Tibial nerve (tissue), 4 donors: ENCODE results near the gene CASTOR1. TPM values are rescaled to one million over a fixed set of nuclear protein-coding genes. Genes with fewer than 3 reads are reported as not detected.

ENCODE experiments used
- DNase-seq, 2 donors: peaks; one replicate each; pipeline ENCODE4 v3.0.0-alpha.2; 2019; ENCODE audit warnings: low spot score in 2 of 2
- H3K27ac ChIP-seq, 4 donors: fragments of 200-600 bp; sonication (generic) in 3 of 4; one replicate each; pipeline ENCODE4 v1.5.1; 2017 to 2019; ENCODE audit warnings: mild to moderate bottlenecking in 1 of 4
- H3K27me3 ChIP-seq, 2 donors: fragments of 200-600 bp; sonication (generic) in 1 of 2; one replicate each; pipeline versions ENCODE4 v1.5.1 to v1.6.0; 2017 to 2019
- H3K36me3 ChIP-seq, 3 donors: fragments of 200-600 bp; sonication (generic); one replicate each; pipeline ENCODE4 v1.5.1; 2018 to 2019
- H3K4me1 ChIP-seq, 4 donors: fragments of 200-600 bp; sonication (generic) in 3 of 4; one replicate each; pipeline ENCODE4 v1.5.1; 2017 to 2019
- H3K4me3 ChIP-seq, 4 donors: fragments of 200-600 bp; sonication (generic) in 3 of 4; one replicate each; pipeline ENCODE4 v1.5.1; 2017 to 2019; ENCODE audit warnings: mild to moderate bottlenecking in 1 of 4, moderate library complexity in 1 of 4
- H3K9me3 ChIP-seq, 4 donors: fragments of 200-600 bp; sonication (generic) in 3 of 4; one replicate each; pipeline ENCODE4 v1.5.1; 2017 to 2019
- EP300 ChIP-seq, 2 donors: sonication (generic); formaldehyde crosslinking; IDR thresholded peaks; one replicate each; pipeline ENCODE4 v1.6.1; 2017; ENCODE audit warnings: antibody characterized with exemption in 2 of 2, mild to moderate bottlenecking in 1 of 2
- POLR2A ChIP-seq, 2 donors: fragments of 450-650 bp; IDR thresholded peaks; one replicate each; pipeline ENCODE4 v1.6.1; 2017; ENCODE audit warnings: antibody characterized with exemption in 2 of 2, mild to moderate bottlenecking in 2 of 2, moderate library complexity in 2 of 2
- WGBS, 2 donors: methylation state at CpG; one replicate each; pipeline ENCODE4 v1.1.5; 2018; 5-methylcytosine and 5-hydroxymethylcytosine counted together
- total RNA-seq, 4 donors: library from RNA; depleted of rRNA; stranded (reverse); fragments of >200 nt; gene quantifications; one replicate each; pipeline ENCODE4 v1.1.0, GENCODE V29; 2016
- TF ChIP-seq, protein P1 (sequence below), 5 experiments: fragments of 200-600 bp in 3 of 5; fragments of 450-650 bp in 2 of 5; sonication (generic) in 3 of 5; IDR thresholded peaks; one replicate each; pipeline ENCODE4 v1.5.1; 2016 to 2019; ENCODE audit warnings: antibody characterized with exemption in 5 of 5, mild to moderate bottlenecking in 3 of 5, moderate library complexity in 2 of 5

Gene CASTOR1
- total RNA-seq, 4 donors from 2014 or later, result 38.7 to 57.9 (median 45.3) TPM

DNA sequence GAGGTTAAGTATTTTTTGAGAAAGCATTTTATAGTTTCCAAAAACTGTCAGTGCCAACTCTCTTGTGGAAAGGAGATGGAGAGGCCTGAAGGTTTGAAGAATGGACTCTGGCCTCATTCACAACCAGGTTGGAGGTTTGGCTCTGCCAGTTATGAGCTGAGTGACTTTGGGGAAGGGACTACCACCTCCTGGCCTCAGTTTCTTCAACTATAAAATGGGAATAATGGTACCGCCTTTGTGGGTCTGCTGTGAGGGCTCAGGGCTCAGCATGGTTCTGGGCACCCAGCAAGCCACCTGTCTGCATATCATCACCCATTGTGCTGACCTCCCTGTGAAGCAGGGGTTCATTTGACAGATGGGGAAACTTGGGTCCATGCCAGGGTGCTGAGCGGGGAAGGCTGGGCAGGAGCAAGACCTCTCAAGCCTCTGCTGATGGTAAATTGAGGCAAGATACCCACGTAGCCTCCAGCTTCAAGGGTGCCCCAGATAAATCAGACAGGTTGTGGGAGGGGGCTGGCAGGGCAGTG lies 39.2 kb downstream of the CASTOR1 start:
- Histone ChIP-seq H3K9me3 (no peaks in the 10 kb centered on the region), H3K27me3 (peaks cover 0 to 8% of the 10 kb centered on the region in 2 donors), H3K4me3 (no peak overlapping the region), H3K4me1 (peaks cover 0 to 86% (median 38%) of the 10 kb centered on the region in 4 donors), H3K36me3 (no peaks in the 10 kb centered on the region), H3K27ac (peak overlapping the region in 2 of 4 donors; percentile 9 to 28)
- DNase-seq, result no peak
- 73 to 80% methylated on average over 3 of the region's 3 CpGs for WGBS, 2 donors
- TF ChIP-seq EP300 (IDR thresholded peaks at IDR 0.05) (no peak), POLR2A (IDR thresholded peaks at IDR 0.05) (no peak)
- TF ChIP-seq, protein P1, sequence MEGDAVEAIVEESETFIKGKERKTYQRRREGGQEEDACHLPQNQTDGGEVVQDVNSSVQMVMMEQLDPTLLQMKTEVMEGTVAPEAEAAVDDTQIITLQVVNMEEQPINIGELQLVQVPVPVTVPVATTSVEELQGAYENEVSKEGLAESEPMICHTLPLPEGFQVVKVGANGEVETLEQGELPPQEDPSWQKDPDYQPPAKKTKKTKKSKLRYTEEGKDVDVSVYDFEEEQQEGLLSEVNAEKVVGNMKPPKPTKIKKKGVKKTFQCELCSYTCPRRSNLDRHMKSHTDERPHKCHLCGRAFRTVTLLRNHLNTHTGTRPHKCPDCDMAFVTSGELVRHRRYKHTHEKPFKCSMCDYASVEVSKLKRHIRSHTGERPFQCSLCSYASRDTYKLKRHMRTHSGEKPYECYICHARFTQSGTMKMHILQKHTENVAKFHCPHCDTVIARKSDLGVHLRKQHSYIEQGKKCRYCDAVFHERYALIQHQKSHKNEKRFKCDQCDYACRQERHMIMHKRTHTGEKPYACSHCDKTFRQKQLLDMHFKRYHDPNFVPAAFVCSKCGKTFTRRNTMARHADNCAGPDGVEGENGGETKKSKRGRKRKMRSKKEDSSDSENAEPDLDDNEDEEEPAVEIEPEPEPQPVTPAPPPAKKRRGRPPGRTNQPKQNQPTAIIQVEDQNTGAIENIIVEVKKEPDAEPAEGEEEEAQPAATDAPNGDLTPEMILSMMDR (IDR thresholded peaks at IDR 0.05), result no peak

DNA sequence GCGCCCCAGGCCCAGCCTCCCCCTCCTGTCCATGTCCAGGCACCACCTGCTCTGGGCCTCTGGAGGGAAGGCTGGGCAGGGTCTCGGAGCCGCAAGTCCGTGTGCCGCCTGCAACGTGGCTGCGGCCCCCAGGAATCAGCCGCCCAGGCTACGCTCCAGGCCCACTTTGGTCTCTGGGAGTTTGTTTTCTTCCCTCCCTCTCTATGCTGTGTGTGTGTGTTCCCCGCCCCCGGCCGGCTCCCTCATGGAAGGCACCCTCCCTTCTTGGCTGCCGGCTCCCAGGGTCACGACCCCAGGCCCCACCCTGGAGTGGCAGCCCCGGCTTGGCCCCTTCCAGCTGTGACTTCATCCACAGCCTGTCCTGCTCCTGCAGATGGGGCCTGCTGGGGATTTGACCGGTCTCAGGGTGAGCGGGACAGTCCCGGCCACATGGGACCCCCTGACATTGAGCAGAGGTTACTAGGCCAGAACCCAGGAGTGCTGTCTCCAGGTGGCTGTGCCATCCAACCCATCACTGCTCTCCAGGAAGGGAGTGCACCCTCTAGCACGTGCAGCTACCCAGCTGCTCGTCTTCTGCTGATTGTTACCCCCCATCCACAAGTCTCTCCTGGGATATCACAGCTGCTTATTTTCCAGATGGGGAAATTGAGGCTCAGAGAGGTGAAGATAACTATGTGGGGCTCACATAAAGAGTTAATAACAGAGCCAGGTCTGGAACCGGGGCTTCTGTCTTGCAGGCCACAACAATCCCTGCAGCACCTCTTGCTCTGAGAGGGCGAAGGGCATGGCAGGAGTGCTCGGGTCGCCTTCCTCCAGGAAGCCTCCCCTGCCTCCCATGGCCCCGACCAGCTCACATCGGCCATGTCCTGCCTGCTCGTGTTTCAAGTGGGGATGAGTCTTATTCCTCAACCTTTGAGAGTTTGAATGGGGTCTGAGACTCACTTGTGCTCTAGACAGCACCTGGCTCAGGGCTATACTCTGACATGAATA lies 40.0 kb downstream of the CASTOR1 start:
- DNase-seq, result peak; percentile 51 to 68
- Histone ChIP-seq H3K4me3 (peak overlapping the region in 1 of 4 donors; percentile 22), H3K27me3 (peaks cover 0 to 8% of the 10 kb centered on the region in 2 donors), H3K9me3 (no peaks in the 10 kb centered on the region), H3K27ac (peak overlapping the region in 2 of 4 donors; percentile 46 to 67), H3K4me1 (peaks cover 0 to 83% (median 38%) of the 10 kb centered on the region in 4 donors), H3K36me3 (no peaks in the 10 kb centered on the region)
- TF ChIP-seq, protein P1 (IDR thresholded peaks at IDR 0.05), result no peak
- TF ChIP-seq EP300 (IDR thresholded peaks at IDR 0.05), result peak in 1 of 2 donors; percentile 46
- 37 to 46% methylated on average over 21 to 27 of the region's 27 CpGs for WGBS, 2 donors

DNA sequence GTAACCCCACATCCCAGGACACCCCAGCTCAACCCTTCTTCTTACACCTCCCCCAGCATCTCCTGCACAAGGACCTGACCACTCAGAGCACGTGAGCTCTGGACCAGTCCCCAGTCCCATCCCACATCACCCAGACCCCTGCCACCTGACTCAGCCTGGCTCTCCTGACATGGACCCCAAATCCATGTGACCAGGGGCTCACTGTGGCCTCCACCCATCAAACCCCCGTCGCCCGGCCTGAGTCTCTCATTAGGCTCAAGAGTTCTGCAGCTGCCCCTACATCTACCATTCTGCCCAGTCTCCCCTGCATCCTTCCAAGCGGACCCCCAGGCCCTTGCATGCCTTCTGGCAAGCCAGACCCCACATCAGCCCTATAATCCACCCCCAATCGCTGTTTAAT lies 40.8 kb downstream of the CASTOR1 start:
- H3K36me3 ChIP-seq, result no peaks in the 10 kb centered on the region
- 70 to 78% methylated on average over 6 of the region's 6 CpGs for WGBS, 2 donors
- TF ChIP-seq EP300 (IDR thresholded peaks at IDR 0.05) (no peak), POLR2A (IDR thresholded peaks at IDR 0.05) (no peak)
- TF ChIP-seq, protein P1 (IDR thresholded peaks at IDR 0.05), result no peak
- no peaks in the 10 kb centered on the region for H3K9me3 ChIP-seq
- peak overlapping the region in 1 of 4 donors; percentile 22 for H3K4me3 ChIP-seq
- peaks cover 0 to 8% of the 10 kb centered on the region in 2 donors for H3K27me3 ChIP-seq
- peaks cover 0 to 75% (median 31%) of the 10 kb centered on the region in 4 donors for H3K4me1 ChIP-seq
- H3K27ac ChIP-seq, result peak overlapping the region in 2 of 4 donors; percentile 46 to 67
- DNase-seq, result no peak

DNA sequence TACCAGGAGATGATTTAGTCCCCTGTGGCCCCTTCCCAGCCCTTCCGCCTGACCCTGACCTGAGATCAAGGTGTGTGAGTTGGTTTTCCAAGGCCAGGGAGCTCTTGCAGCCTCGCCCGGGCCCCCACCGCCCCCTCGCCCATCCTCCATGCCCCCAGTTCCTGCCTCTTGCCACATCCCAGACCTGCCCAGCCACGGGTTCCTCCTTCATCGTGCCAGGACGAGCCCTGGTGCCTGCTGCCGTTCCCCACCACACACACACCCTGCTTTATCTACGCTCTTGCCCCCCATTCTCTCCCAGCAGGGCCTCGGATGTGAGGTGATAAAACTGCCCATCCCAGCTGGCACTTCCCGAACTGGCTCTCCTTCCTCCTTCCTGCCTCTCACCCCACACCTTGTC lies 41.3 kb downstream of the CASTOR1 start:
- TF ChIP-seq POLR2A (IDR thresholded peaks at IDR 0.05), result no peak
- no peak for TF ChIP-seq EP300 (IDR thresholded peaks at IDR 0.05)
- TF ChIP-seq, protein P1 (IDR thresholded peaks at IDR 0.05), result no peak
- Histone ChIP-seq H3K9me3 (no peaks in the 10 kb centered on the region), H3K4me3 (no peak overlapping the region), H3K27ac (peak overlapping the region in 1 of 4 donors; percentile 67), H3K36me3 (no peaks in the 10 kb centered on the region), H3K27me3 (peaks cover 0 to 8% of the 10 kb centered on the region in 2 donors), H3K4me1 (peaks cover 0 to 70% (median 27%) of the 10 kb centered on the region in 4 donors)
- 81 to 83% methylated on average over 12 of the region's 12 CpGs for WGBS, 2 donors
- no peak for DNase-seq

DNA sequence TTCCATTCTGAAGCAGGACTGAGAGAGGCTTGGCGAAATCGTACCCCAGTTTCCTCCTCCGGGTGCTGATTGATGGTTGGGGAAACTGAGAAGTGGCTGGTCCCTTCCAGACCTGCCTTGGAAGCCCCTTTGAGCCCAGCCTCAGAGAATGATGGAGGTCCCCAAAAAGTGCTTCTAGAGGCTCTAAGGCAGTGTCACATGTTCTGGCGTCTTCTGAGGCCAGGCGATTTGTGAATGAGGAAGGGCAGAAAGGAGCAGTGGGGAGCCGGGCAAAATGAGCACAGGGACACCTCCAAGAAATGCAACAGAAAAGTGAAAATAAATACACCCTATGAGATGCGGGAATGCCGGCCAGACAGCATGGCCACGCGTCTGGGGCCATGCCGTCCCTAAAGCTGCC lies 41.7 kb downstream of the CASTOR1 start:
- H3K36me3 ChIP-seq, result no peaks in the 10 kb centered on the region
- H3K27me3 ChIP-seq, result peaks cover 0 to 8% of the 10 kb centered on the region in 2 donors
- 84 to 86% methylated on average over 11 of the region's 11 CpGs for WGBS, 2 donors

More for the DNA sequence above, 41.7 kb downstream of the CASTOR1 start:
- H3K27ac ChIP-seq, result peak overlapping the region in 2 of 4 donors; percentile 10 to 32
- TF ChIP-seq, protein P1 (IDR thresholded peaks at IDR 0.05), result no peak
- no peak for TF ChIP-seq EP300 (IDR thresholded peaks at IDR 0.05)
- TF ChIP-seq POLR2A (IDR thresholded peaks at IDR 0.05), result no peak
- DNase-seq, result no peak
- peaks cover 0 to 66% (median 23%) of the 10 kb centered on the region in 4 donors for H3K4me1 ChIP-seq
- H3K9me3 ChIP-seq, result no peaks in the 10 kb centered on the region
- no peak overlapping the region for H3K4me3 ChIP-seq
